ENCODE data around the gene SPEM2.
"Not testable (repeated sequence)": the region's sequence is repeated elsewhere in the genome, so short reads cannot be mapped to it uniquely, and the experiment has no call there.

The SPEM2 gene

GRCh38 chr17:7466318-7466638 is 40.9 kb downstream of the SPEM2 start:
- H3K9me3 Mint-ChIP-seq = no peaks in the 10 kb centered on the region
- no peak overlapping the region for H3K27ac Mint-ChIP-seq
- peaks cover 30% of the 10 kb centered on the region for H3K4me1 Mint-ChIP-seq
- H3K4me3 Mint-ChIP-seq = no peak overlapping the region
- no peaks in the 10 kb centered on the region for H3K27me3 Mint-ChIP-seq
- ATAC-seq = no peak
- H3K36me3 Mint-ChIP-seq = peaks cover 49% of the 10 kb centered on the region

GRCh38 chr17:7466639-7467341 is 41.4 kb downstream of the SPEM2 start:
- H3K27me3 Mint-ChIP-seq = no peaks in the 10 kb centered on the region
- H3K4me1 Mint-ChIP-seq = peaks cover 33% of the 10 kb centered on the region
- H3K4me3 Mint-ChIP-seq = no peak overlapping the region
- H3K36me3 Mint-ChIP-seq = peaks cover 44% of the 10 kb centered on the region
- H3K27ac Mint-ChIP-seq = peak overlapping the region; percentile 29
- no peaks in the 10 kb centered on the region for H3K9me3 Mint-ChIP-seq
- ATAC-seq = peak; percentile 25

GRCh38 chr17:7467498-7467897 is 42.1 kb downstream of the SPEM2 start:
- H3K4me3 Mint-ChIP-seq = no peak overlapping the region
- H3K4me1 Mint-ChIP-seq = peaks cover 39% of the 10 kb centered on the region
- no peaks in the 10 kb centered on the region for H3K9me3 Mint-ChIP-seq
- ATAC-seq = no peak
- H3K36me3 Mint-ChIP-seq = peaks cover 42% of the 10 kb centered on the region
- H3K27me3 Mint-ChIP-seq = no peaks in the 10 kb centered on the region
- peak overlapping the region; percentile 29 for H3K27ac Mint-ChIP-seq

DNA sequence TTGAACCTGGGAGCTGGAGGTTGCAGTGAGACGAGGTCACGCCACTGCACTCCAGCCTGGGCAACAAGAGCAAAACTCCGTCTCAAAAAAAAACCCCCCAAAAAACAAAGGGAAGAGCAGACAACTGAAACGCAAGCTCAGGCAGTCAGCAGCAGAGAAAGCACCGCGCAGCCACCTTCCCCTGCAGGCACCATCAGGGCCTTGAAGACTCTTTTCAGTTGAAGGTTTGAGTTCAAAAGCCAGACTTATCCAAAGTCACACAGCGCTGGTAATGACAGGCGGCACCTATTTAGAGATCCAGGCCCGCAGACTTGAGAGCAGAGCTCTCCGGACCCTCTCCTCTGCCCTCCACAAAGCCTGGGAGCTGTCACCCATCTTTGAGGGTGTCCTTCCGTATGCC is 42.9 kb downstream of the SPEM2 start:
- no peak for ATAC-seq
- Mint-ChIP-seq H3K27ac (no peak overlapping the region), H3K36me3 (peaks cover 35% of the 10 kb centered on the region), H3K4me1 (peaks cover 39% of the 10 kb centered on the region), H3K4me3 (no peak overlapping the region), H3K9me3 (no peaks in the 10 kb centered on the region), H3K27me3 (no peaks in the 10 kb centered on the region)

DNA sequence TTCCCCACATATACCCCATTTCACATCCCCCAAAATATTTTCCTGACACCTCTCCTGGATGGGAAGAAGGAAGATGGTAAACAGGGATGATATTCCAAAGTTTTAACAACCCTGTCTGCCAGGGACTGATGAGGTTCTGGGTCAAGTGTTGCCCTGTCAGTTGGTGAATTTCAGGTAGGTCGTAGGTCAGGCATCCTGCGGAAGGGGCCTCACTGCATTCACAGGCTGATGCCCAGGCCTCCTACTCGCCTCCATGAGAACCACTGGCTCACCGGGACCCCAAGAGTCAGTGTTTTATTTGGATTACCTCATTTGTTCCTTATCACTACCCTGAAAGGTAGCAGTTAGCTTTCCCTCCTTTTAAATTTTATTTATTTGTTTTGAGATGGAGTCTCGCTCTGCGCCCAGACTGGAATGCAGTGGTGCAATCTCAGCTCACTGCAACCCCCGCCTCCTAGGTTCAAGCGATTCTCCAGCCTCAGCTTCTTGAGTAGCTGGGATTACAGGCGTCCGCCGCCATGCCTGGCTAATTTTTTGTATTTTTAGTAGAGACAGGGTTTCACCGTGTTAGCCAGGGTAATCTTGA is 43.5 kb downstream of the SPEM2 start:
- Mint-ChIP-seq H3K4me3 (no peak overlapping the region), H3K27ac (no peak overlapping the region), H3K4me1 (peaks cover 39% of the 10 kb centered on the region), H3K27me3 (no peaks in the 10 kb centered on the region), H3K36me3 (peaks cover 29% of the 10 kb centered on the region), H3K9me3 (no peaks in the 10 kb centered on the region)
- ATAC-seq = no peak

- not testable (repeated sequence) for ATAC-seq, H3K27me3 Mint-ChIP-seq, H3K4me3 Mint-ChIP-seq, H3K27ac Mint-ChIP-seq, H3K9me3 Mint-ChIP-seq
- Mint-ChIP-seq H3K36me3 (peaks cover 23% of the 10 kb centered on the region), H3K4me1 (peaks cover 39% of the 10 kb centered on the region)
These were observed 44.4 kb downstream of the SPEM2 start for GRCh38 chr17:7469843-7470242.

- peaks cover 21% of the 10 kb centered on the region for H3K36me3 Mint-ChIP-seq
- not testable (repeated sequence) for H3K27ac Mint-ChIP-seq, H3K4me3 Mint-ChIP-seq, ATAC-seq, H3K27me3 Mint-ChIP-seq, H3K9me3 Mint-ChIP-seq
- peaks cover 39% of the 10 kb centered on the region for H3K4me1 Mint-ChIP-seq
These were observed 45.1 kb downstream of the SPEM2 start for GRCh38 chr17:7470457-7470973.

GRCh38 chr17:7471729-7472128 is 46.3 kb downstream of the SPEM2 start:
- H3K4me1 Mint-ChIP-seq = peaks cover 43% of the 10 kb centered on the region
- peaks cover 14% of the 10 kb centered on the region for H3K36me3 Mint-ChIP-seq
- no peak overlapping the region for H3K4me3 Mint-ChIP-seq
- ATAC-seq = no peak
- no peaks in the 10 kb centered on the region for H3K9me3 Mint-ChIP-seq
- no peaks in the 10 kb centered on the region for H3K27me3 Mint-ChIP-seq
- H3K27ac Mint-ChIP-seq = peak overlapping the region; percentile 57

DNA sequence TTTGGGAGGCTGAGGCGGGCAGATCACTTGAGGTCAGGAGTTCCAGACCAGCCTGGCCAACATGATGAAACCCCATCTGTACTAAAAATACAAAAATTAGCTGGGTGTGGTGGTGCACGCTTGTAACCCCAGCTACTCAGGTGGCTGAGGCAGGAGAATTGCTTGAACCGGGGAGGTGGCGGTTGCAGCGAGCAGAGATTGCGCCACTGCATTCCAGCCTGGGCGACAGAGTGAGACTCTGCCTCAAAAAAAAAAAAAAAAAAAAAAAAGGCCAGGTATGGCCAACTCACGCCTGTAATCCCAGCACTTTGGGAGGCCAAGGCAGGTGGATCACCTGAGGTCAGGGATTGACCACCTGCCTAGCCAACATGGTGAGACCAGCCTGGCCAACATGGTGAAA is 49.4 kb downstream of the SPEM2 start:
- H3K36me3 Mint-ChIP-seq, H3K27ac Mint-ChIP-seq, ATAC-seq, H3K4me3 Mint-ChIP-seq, H3K9me3 Mint-ChIP-seq, H3K27me3 Mint-ChIP-seq: not testable (repeated sequence)
- peaks cover 42% of the 10 kb centered on the region for H3K4me1 Mint-ChIP-seq

GRCh38 chr17:7475764-7476422 is 50.5 kb downstream of the SPEM2 start:
- Mint-ChIP-seq H3K9me3 (no peaks in the 10 kb centered on the region), H3K36me3 (peaks cover 5% of the 10 kb centered on the region), H3K4me3 (no peak overlapping the region), H3K27ac (peak overlapping the region; percentile 16), H3K27me3 (no peaks in the 10 kb centered on the region), H3K4me1 (peaks cover 49% of the 10 kb centered on the region)
- no peak for ATAC-seq

DNA sequence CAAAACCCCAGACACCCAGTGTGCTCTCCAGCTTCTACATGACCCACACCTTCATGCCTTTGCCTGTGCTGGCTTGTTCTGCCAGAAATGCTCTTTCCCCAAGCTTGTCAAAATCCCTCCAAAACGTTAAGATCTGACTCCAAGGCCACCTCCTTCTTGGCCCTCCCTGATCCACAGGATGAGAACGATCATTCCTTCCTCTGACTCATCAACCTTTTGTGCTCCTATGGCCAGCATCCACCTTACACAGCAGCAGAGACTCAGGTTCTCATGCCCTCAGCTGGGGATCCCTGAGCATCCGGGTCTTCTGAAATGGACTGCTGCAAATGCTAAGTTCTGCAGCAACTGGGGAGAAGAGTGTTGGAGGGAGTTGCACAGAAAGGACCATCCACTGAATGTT is 51.1 kb downstream of the SPEM2 start:
- H3K27ac Mint-ChIP-seq = peak overlapping the region; percentile 16
- H3K4me3 Mint-ChIP-seq = no peak overlapping the region
- H3K27me3 Mint-ChIP-seq = no peaks in the 10 kb centered on the region
- peaks cover 5% of the 10 kb centered on the region for H3K36me3 Mint-ChIP-seq
- no peak for ATAC-seq
- peaks cover 53% of the 10 kb centered on the region for H3K4me1 Mint-ChIP-seq
- no peaks in the 10 kb centered on the region for H3K9me3 Mint-ChIP-seq

DNA sequence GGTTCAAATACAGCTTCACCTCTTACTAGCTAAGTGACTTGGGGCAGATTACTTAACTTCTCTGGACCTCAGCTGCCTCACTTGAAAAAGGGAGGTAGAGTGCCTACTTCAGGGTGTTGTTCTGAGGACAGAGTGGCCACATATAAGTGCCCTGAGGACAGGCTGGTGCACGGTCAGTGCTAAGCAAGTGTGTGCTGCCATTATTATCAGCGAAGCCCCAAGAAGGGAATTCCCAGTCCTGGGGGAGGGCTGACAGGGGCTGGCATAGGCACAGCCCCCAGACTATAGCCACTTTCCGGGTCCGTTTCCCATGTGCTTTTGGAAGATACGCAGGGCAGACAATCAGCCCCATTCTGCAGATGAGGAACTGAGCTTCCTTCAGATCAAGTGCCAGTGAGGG is 51.5 kb downstream of the SPEM2 start:
- ATAC-seq = no peak
- H3K27me3 Mint-ChIP-seq = no peaks in the 10 kb centered on the region
- no peaks in the 10 kb centered on the region for H3K9me3 Mint-ChIP-seq
- no peak overlapping the region for H3K4me3 Mint-ChIP-seq
- H3K36me3 Mint-ChIP-seq = peaks cover 5% of the 10 kb centered on the region
- H3K4me1 Mint-ChIP-seq = peaks cover 53% of the 10 kb centered on the region
- no peak overlapping the region for H3K27ac Mint-ChIP-seq
